SH-SY5Y (cell line): Measurements from ENCODE around the gene RELA.

Experiments
- GATA2 ChIP-seq: IDR thresholded peaks from 2 replicates; pipeline ENCODE4 v1.6.1; 2011; ENCODE audit warnings: mild to moderate bottlenecking, low read depth, low read length
- GATA3 ChIP-seq: IDR thresholded peaks from 2 replicates; pipeline ENCODE4 v1.6.1; 2011; ENCODE audit warnings: low read depth, mild to moderate bottlenecking, low read length, moderate library complexity

GRCh38 chr11:65651339-65651588 lies 11.5 kb downstream of the RELA start:
- TF ChIP-seq GATA3, result no peak
- no peak for TF ChIP-seq GATA2
